Activated CD4-positive, alpha-beta T cell treated with anti-CD3 and anti-CD28 coated beads for 24 hours (primary cell): Measurements from ENCODE around the gene PRKG1.
"Not testable (repeated sequence)": the region's sequence is repeated elsewhere in the genome, so short reads cannot be mapped to it uniquely, and the experiment has no call there.

Experiments used
- DNase-seq, 2 donors: peaks; one replicate each; pipeline ENCODE4 v3.0.0-alpha.2; 2020; ENCODE audit warnings: low read depth in 2 of 2

The PRKG1 gene

DNA sequence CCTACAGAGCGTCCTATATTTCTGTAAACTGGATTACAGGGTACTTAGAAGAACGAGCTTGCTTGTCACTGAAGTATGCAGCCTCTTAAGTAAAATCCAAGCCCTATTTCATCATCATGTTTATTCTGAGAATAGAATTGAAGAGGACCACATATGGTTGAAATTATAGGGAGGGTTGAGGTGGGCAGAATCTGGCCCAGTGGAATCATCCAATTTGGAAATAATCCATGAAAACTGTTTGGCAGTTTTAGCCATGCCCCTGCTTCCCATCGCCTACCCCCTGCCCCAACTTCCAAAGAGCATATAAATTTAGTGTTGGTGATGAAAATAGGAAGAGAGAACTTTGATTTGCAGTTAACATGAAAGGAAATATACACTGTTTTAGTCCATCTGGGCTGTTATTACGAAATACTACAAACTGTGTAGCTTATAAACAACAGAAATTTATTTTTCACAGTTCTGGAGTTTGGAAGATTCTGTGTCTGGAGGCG is 150.4 kb downstream of the PRKG1 start:
- no peak for DNase-seq

GRCh38 chr10:51227897-51228713 is 153.8 kb downstream of the PRKG1 start:
- DNase-seq = no peak

DNA sequence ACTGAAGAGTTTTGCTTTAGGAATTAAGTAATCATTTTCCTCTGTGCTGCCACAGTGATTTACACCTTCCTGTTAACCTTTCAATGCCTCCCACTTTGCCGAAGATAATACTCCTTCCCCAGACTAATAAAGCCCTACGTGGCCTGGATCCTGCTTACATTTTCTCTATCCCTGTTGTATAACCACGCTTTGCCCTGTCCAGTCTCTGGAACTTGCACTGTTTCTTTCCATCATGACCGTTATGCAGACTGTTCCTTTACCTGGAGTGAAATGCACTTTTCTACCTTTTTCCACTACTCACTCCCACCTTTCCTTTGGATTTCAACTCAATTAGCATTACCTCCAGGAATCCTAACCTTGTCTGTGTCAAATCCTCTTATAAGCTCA is 154.4 kb downstream of the PRKG1 start:
- DNase-seq = no peak

DNA sequence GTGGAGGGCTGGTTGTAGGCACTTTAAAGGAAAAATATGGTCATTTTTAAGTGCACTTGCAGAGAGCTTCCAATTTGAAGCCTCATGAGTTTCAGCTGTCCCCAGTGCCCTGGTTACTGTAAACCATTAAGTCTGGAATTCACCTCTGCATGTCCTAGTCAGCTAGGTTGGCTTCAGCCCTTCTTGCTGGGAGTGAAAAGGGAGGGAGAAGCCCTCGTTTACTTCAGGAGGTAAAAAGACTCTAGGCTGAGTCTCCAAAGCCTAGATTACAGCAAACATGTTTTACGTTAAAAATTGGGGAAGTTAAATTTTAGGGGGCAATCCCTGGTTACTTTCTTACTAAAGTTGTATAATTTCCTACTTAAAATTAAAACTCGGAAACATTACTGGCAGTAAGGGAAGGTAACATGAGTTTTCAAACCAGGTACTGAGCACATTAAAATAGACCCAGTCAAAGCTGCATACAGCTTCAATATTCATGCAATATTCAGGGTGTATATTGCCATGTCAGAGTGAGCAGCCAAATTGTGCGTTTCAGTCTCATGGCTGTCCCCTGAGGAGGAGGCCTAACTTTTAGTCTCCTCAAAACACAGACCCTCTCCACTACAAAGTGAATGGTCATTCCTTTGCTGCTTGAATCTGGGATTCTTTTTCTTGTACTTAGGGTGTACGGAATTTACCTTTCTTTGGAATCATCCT is 156.7 kb downstream of the PRKG1 start:
- no peak for DNase-seq

GRCh38 chr10:51231754-51232153 is 157.5 kb downstream of the PRKG1 start:
- DNase-seq = no peak

GRCh38 chr10:51233337-51234100 is 159.2 kb downstream of the PRKG1 start:
- no peak for DNase-seq

DNA sequence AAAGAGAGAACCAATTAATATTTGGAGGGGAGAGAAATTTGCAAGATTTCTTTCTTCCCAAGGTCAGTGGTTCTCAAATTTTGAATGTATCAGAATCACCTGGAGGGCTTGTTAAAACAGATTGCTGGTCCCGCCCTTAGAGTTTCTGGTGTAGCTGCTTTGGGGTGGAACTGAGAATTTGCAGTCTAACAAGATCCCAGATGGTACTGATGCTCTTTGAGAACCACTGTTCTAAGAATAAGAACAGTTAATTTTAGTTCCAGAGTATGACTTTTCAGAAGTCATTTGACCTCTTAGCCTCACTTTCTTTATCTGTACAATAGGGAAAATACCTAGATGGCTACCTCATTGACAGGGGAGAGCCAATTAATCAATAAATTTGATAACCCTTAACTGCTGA is 161.6 kb downstream of the PRKG1 start:
- no peak for DNase-seq

GRCh38 chr10:51239006-51239405 is 164.7 kb downstream of the PRKG1 start:
- DNase-seq = no peak

GRCh38 chr10:51241461-51241860 is 167.2 kb downstream of the PRKG1 start:
- DNase-seq = no peak

DNA sequence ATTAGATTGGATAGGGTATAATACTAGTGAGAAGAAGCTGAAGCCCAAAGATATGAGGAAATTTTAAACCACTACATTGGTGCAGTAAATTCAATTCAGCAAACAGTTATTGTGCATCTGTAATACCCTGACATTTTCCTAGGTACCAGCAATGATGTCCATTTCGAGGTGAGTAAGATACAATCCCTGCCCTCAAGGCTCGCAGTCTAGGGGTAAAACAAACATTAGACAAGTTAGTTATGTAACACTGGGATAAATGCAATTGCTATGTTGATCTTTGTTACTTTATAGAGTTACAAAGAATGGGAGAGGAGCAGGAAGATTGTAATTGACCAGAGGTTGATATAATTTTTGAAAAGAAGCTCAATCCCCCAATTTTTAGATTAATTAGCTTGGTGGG is 168.1 kb downstream of the PRKG1 start:
- DNase-seq = no peak

GRCh38 chr10:51244309-51244708 is 170.0 kb downstream of the PRKG1 start:
- DNase-seq = no peak

- no peak for DNase-seq
Observed at GRCh38 chr10:51244748-51245490, 170.6 kb downstream of the PRKG1 start.

DNA sequence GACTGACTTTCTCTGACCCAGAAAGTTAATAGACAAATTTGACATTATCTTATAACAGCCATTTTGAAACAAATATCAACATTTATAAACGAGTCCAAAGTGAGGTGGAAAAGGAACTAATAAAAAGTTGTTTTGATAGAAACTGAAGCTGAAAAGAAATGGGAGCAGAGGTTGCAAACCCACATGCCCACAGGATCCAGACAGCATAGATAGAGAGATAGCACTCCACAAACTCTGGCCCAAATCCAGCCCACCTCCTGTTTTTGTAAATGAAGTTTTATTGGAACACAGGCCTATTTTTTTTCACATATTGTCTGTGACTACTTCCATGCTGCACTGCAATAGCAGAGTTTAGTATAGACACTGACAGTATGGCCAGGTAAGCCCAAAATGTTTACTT is 171.9 kb downstream of the PRKG1 start:
- no peak for DNase-seq

- no peak for DNase-seq
Observed at GRCh38 chr10:51250278-51250920, 176.1 kb downstream of the PRKG1 start.

DNA sequence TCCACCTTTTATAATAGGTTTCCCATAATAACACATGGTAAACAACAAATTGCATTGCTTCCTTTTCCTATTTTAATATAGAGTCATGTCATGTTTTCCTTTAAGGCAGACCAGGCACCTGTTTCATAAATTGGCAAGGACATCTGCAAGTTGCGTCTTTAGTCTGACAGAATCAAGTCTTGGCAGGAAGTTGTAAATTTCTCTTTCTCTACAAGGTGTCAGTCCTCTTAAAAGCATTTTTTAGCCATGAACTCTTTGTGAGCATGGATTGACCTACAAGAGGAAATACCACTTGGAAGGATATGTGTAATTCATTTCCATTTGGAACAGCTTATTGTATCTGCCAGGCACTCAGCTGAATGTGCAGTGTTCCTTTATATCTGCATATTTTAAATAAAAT is 176.8 kb downstream of the PRKG1 start:
- no peak for DNase-seq

DNA sequence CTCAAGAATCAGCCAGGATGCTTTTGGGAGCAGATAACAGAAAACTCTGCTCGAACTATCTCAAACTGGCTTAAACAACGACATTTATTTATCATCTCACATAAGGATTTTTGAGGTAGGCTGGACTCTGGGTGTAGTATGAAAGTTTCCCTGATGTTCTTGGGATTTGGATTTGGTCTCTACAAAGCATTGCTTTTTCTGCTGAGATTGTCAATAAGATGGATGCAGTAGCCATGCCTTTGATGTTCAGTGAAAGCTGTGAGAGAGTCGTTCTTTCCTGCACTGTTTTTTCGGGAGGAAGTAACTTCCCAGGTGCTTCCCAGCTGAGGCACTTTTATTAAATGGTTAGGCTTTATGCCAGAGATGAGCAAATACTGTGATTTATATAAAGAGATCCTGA is 181.1 kb downstream of the PRKG1 start:
- DNase-seq = no peak

DNA sequence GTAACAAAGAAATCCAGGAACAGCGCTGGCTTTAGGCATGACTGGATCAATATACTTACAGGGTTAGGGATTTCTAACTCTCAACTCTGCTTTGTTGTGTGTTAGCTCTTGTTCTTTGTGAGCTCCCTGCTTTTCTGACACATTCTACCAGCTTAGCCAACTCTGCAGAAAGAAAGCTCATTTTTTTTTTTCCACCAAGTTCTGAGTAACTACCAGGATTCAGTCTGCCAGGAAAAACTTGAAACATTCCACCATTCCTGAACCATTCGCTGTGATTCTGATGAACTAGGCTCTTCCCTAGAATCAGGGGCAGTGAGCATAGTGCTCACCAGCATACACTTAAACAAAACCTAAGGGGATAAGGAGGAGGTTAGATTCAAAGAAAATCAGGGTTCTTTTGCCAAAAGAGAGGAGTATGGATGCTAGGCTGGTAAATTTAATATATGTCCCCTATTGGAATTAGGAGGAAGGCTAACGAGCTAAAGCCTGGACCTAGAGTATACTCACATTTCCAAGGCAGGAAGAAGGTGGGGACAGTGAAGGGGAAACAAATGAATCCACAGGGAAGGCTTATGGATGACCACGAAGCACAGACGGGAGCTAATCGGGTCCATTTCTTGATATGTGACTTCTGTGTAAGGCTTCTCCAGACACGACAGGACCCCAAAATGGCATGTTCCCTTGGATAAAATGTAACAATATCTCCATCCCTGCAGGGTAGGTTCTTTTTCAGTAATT is 183.4 kb downstream of the PRKG1 start:
- no peak for DNase-seq

GRCh38 chr10:51260376-51260775 is 186.1 kb downstream of the PRKG1 start:
- no peak for DNase-seq

GRCh38 chr10:51266496-51266895 is 192.2 kb downstream of the PRKG1 start:
- DNase-seq = no peak

DNA sequence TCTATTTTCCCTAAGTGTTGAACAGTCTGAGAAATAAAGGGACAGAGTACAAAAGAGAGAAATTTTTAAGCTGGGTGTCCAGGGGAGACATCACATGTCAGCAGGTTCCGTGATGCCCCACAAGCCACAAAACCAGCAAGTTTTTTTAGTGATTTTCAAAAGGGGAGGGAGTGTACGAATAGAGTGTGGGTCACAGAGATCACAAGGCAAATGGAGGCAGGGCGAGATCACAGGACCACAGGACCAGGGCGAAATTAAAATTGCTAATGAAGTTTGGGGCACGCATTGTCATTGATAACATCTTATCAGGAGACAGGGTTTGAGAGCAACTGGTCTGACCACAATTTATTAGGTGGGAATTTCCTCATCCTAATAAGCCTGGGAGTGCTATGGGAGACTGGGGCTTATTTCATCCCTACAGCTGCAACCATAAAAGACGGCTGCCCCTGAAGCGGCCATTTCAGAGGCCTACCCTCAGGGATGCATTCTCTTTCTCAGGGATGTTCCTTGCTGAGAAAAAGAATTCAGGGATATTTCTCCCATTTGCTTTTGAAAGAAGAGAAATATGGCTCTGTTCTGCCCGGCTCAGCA is 193.8 kb downstream of the PRKG1 start:
- not testable (repeated sequence) for DNase-seq
